Fibroblast of pulmonary artery (primary cell): Measurements from ENCODE around the gene PROB1.
"Not testable (repeated sequence)": the region's sequence is repeated elsewhere in the genome, so short reads cannot be mapped to it uniquely, and the experiment has no call there.

Source experiments
- DNase-seq: peaks from one replicate; pipeline ENCODE4 v3.0.0-alpha.2; 2010; ENCODE audit warnings: low read depth
- H3K4me3 ChIP-seq: replicated peaks from 2 replicates; pipeline ENCODE4 v1.5.1; 2011; ENCODE audit warnings: low read depth, mild to moderate bottlenecking, control low read depth, low read length, moderate library complexity
- CTCF ChIP-seq: IDR thresholded peaks from 2 replicates; pipeline ENCODE4 v1.5.1; 2011; ENCODE audit warnings: mild to moderate bottlenecking, control low read depth, low read length, inconsistent platforms; ENCODE audit errors: missing control alignments

PROB1 gene

GRCh38 chr5:139413153-139413552 lies 18.2 kb upstream of the PROB1 start:
- no peak overlapping the region for H3K4me3 ChIP-seq
- no peak for TF ChIP-seq CTCF
- no peak for DNase-seq

- no peak for TF ChIP-seq CTCF
- H3K4me3 ChIP-seq: no peak overlapping the region
- no peak for DNase-seq
Measured at GRCh38 chr5:139410993-139411828, 16.3 kb upstream of the PROB1 start.

- DNase-seq: no peak
- no peak overlapping the region for H3K4me3 ChIP-seq
- TF ChIP-seq CTCF: no peak
Measured at GRCh38 chr5:139410121-139410992, 15.5 kb upstream of the PROB1 start.

GRCh38 chr5:139409116-139409515 lies 14.2 kb upstream of the PROB1 start:
- DNase-seq, H3K4me3 ChIP-seq: not testable (repeated sequence)

- no peak for DNase-seq
- TF ChIP-seq CTCF: no peak
- no peak overlapping the region for H3K4me3 ChIP-seq
Measured at GRCh38 chr5:139408191-139408590, 13.3 kb upstream of the PROB1 start.

GRCh38 chr5:139407517-139407916 lies 12.6 kb upstream of the PROB1 start:
- no peak overlapping the region for H3K4me3 ChIP-seq
- TF ChIP-seq CTCF: no peak
- DNase-seq: no peak

- TF ChIP-seq CTCF: no peak
- H3K4me3 ChIP-seq: no peak overlapping the region
- DNase-seq: no peak
Measured at GRCh38 chr5:139406963-139407362, 12.1 kb upstream of the PROB1 start.
